NOMO-1 treated with DMSO at 0.1 percent for 48 hours (cell line): ENCODE measurements around the gene DENND1A.

ENCODE experiments used
- DNase-seq: peaks from one replicate; lab custom pipeline; 2025; ENCODE audit not compliant: unreplicated experiment; lab: John Stamatoyannopoulos, UW

The DENND1A gene

GRCh38 chr9:123382653-123383511, 547.0 kb downstream of the DENND1A start:
- DNase-seq, result no peak

DNA sequence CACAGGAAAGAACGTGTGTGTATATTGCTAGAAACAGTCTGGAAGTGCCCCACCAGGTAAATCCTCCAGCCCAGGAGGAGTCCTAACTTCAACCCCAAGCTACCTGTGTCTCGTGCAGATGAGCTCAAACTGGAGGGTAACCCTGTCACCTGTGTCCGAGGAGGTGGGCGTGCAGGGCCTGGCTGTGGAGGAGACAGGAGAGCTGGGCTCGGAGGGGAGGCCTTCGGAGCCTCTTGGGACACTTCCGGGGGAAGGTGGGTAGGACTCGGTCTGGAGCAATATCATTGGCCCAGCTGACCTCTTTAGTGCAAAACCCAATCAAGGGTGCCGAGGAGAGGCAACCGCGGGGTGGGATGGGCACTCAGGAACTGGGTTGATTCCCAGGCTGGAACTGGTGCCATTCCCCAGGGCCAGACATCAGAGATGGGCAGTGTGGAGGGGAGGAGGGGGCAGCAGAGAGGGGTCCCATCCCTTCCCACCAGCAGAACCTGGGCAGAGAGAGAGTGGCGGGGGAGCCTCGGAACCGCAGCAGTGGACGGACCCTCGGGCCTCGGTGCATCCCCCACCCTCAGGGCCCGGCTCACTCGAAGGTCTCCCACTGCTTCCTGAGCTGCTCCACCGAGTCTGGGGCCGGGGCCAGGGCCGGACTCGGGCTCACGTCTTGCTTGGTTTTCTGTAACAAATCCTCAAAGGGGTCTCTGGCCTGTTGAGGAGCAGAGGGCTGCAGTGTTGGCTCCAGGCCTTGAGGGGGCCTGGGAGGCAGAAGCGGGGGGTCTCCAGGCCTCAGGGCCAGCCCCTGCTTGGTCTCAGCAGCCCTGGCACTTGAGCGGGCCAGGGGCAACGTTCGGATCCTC, 548.8 kb downstream of the DENND1A start:
- DNase-seq, result no peak

- no peak for DNase-seq
Measured at GRCh38 chr9:123378956-123379660, 550.8 kb downstream of the DENND1A start.

GRCh38 chr9:123378025-123378424, 551.9 kb downstream of the DENND1A start:
- DNase-seq, result no peak

DNA sequence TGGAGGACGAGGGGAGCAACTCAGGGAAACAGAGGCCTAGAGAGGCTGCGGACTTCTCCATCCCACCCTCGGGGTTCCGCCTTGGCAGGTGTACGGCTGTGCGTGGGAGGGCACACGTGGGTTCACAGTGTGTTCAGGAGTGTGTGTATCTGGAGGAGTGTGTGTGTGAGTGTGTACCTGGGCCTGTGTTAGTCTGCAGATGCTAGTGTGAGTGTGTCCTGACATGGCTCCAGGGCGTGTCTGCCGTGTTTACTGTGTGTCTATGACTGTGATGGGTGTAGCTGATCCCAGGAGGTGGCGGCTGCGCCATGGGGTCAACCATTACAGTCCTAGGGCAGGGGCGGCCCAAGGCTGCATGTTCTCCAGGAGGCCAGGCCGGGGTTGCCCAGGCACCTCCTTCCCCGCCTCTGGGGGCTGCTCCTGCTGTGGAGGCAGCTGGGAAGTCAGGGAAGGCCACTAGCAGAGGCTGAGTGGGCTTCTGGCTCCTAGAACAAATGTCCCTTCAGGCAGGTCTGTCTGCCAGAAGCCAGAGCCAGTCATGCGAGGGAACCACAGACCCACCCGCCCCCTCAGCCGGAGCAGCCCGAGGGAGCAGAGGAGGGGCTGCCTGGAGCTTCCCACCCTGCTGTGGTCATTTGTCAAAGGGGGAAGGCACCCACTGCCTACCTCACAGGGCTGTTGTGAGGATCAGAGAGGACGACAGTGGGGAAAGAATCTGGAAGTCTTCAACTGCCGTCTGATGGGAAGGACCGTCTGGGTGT, 552.5 kb downstream of the DENND1A start:
- no peak for DNase-seq

- DNase-seq, result no peak
Measured at GRCh38 chr9:123376218-123377071, 553.5 kb downstream of the DENND1A start.

DNA sequence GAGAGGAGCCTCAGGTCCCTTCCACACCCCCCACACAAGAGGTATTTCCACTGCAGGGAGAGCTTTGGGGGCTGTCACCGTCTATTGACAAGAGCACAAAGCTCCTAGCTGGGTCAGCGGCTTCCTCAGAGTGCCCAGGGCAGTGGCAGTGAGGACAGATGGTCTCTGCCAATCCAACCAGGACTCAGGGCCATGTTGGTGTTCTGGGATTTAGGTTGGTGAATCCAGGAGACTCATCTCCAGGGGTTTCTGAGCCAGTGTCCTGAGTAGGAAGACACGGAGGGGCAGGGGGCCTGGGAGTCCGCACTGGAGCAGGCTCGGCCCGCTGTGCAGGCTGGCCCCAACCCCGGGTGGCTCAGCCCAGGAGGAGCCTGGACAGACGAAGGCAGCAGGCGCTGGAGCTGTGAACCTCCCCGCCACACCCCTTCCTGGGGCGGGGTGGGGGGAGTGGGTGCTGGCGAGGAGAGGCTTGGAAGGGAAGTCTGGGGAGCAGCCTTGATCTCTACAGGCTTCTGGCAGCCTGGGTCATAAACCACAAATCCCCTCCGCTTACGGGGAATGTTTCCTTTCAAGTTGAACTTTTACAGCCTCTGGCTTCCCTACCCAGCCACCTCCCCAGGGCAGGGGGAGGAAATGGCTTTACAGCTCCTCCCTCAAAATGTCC, 554.3 kb downstream of the DENND1A start:
- no peak for DNase-seq

GRCh38 chr9:123373946-123374345, 556.0 kb downstream of the DENND1A start:
- DNase-seq, result no peak

DNA sequence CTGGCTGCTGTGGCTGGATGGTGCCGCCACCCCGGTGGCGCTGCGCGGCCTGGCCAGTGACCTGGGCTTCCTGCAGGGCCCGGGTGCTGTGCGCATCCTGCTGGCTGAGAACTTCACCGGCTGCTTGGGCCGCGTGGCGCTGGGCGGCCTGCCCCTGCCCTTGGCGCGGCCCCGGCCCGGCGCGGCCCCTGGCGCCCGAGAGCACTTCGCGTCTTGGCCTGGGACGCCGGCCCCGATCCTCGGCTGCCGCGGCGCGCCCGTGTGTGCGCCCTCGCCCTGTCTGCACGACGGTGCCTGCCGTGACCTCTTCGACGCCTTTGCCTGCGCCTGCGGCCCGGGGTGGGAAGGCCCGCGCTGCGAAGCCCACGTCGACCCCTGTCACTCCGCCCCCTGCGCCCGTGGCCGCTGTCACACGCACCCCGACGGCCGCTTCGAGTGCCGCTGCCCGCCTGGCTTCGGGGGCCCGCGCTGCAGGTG, 556.4 kb downstream of the DENND1A start:
- no peak for DNase-seq

GRCh38 chr9:123372766-123373446, 557.0 kb downstream of the DENND1A start:
- DNase-seq, result no peak

DNA sequence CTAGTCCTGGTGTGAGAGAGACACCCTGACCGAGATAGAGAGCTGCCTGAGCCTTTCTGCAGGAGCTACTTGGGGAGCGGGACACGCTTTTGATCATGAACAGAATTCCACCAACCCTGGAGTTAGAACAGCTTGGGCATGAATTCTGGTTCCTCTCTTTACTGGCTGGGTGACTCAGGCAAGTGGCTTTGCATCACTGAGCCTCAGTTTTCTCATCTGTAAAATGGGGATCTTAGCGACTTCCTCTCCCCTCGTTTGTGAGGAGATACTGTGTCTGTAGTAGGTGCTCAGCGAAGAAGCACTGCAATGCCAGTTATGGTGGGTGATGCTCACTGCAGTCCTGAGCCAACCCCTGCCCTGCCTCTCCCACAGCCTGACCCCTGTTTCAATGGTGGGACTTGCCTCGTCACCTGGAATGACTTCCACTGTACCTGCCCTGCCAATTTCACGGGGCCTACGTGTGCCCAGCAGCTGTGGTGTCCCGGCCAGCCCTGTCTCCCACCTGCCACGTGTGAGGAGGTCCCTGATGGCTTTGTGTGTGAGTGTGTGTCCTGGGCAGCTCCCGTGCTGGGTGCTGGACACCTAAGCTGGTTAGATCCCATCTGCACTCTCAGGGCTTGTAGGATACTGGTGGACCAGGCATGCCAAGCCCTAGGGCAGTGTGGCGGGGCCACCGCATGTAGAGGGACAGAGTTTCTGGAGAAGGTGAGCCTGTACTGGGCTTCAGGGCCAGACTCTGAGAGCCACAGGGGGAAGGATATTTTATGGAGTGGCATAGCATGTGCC, 557.9 kb downstream of the DENND1A start:
- DNase-seq, result no peak

DNA sequence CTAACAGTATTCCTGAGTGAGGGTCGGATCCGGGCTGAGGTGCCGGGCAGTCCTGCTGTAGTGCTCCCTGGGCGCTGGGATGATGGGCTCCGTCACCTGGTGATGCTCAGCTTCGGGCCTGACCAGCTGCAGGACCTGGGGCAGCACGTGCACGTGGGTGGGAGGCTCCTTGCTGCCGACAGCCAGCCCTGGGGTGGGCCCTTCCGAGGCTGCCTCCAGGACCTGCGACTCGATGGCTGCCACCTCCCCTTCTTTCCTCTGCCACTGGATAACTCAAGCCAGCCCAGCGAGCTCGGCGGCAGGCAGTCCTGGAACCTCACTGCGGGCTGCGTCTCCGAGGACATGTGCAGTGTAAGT, 558.7 kb downstream of the DENND1A start:
- DNase-seq, result no peak

- DNase-seq, result no peak
Measured at GRCh38 chr9:123370526-123371227, 559.2 kb downstream of the DENND1A start.

DNA sequence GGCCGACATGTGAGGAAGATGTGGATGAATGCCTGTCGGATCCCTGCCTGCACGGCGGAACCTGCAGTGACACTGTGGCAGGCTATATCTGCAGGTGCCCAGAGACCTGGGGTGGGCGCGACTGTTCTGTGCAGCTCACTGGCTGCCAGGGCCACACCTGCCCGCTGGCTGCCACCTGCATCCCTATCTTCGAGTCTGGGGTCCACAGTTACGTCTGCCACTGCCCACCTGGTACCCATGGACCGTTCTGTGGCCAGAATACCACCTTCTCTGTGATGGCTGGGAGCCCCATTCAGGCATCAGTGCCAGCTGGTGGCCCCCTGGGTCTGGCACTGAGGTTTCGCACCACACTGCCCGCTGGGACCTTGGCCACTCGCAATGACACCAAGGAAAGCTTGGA, 559.8 kb downstream of the DENND1A start:
- DNase-seq, result no peak

GRCh38 chr9:123369296-123369695, 560.6 kb downstream of the DENND1A start:
- DNase-seq, result no peak

DNA sequence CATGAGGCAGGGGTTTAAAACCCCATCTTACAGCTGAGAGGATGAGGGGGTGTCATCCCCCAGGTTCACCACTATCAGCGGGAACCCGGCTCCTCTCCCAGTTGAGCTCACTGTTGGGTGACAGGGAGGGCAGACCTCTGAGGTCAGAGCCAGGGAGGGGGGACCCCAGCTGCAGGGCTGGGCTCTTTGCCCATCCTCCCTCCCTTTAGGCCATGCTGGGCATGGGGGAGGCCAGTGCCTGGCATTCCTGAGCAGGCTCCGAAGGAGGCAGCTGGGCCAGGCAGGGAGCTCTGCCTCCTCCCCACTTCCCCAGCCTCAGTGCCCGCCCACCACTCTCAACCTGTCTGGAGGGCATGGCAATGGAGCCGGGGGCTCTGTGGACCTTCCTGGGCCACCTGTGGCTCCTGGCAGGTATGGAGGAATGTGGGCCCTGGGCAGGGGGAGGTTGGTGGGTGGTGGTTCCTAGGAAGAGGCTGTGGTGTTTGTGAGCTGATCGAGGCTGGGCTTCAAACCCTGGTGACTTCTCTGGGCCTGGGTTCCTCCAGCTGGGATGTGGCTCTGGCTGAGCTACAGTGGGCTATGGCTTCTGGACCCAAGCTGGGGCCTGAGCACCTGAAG, 561.3 kb downstream of the DENND1A start:
- no peak for DNase-seq

- DNase-seq, result no peak
Measured at GRCh38 chr9:123368023-123368422, 561.9 kb downstream of the DENND1A start.
